Measurements from ENCODE around the gene RGS3. TPM values are rescaled to one million over a fixed set of nuclear protein-coding genes. Genes with fewer than 3 reads are reported as not detected.
A peak's percentile ranks its signal among the peaks of the same experiment; 100 is the strongest.

The RGS3 gene
- total and polyA plus RNA-seq, 2 experiments from 2014 or later: 44.5 to 48.6 TPM

GRCh38 chr9:113456235-113456634, 7.3 kb upstream of the RGS3 start:
- no peaks in the 10 kb centered on the region for H3K36me3 ChIP-seq (ENCODE audit: low read depth)
- peak; percentile 54 for DNase-seq
- H4K20me1 ChIP-seq (ENCODE audit: insufficient read depth): no peaks in the 10 kb centered on the region
- no peaks in the 10 kb centered on the region for H3K27me3 ChIP-seq (replicated peaks; ENCODE audit: insufficient read depth)
- 93 to 94% methylated on average over 2 of the region's 2 CpGs for WGBS, 2 experiments (ENCODE audit: low coverage in 1 of 2, low lambda C conversion rate in 2 of 2, missing lambda C conversion rate in 2 of 2)
- no peak overlapping the region for H3K9ac ChIP-seq
- TF ChIP-seq EZH2 (IDR thresholded peaks at IDR 0.05; ENCODE audit: insufficient read depth, poor library complexity, severe bottlenecking) (no peak), EZH2phosphoT487 (IDR thresholded peaks at IDR 0.05; ENCODE audit: insufficient read depth, low read depth) (no peak)
- no peaks in the 10 kb centered on the region for H3K79me2 ChIP-seq (ENCODE audit: insufficient read depth)
- H3K4me2 ChIP-seq (ENCODE audit: unreplicated experiment): peak overlapping the region; percentile 75
- peaks cover 32% of the 10 kb centered on the region for H3F3A ChIP-seq (ENCODE audit: insufficient read depth)
- in situ Hi-C loops (cut with MboI): no loop called here
- peaks cover 27% of the 10 kb centered on the region for H3K4me1 ChIP-seq (ENCODE audit: insufficient read depth)
- no peak overlapping the region for H2AFZ ChIP-seq
- no peaks in the 10 kb centered on the region for H3K9me2 ChIP-seq (ENCODE audit: insufficient read depth)
- no peak overlapping the region for H3K4me3 ChIP-seq
- no peaks in the 10 kb centered on the region for H3K9me3 ChIP-seq (ENCODE audit: low read depth)
- H3K27ac ChIP-seq: peak overlapping the region; percentile 83; the same call in 1 of the 2 replicates

- Histone ChIP-seq H4K20me1 (ENCODE audit: insufficient read depth) (no peaks in the 10 kb centered on the region), H3K9ac (no peak overlapping the region), H3K36me3 (ENCODE audit: low read depth) (no peaks in the 10 kb centered on the region), H3F3A (ENCODE audit: insufficient read depth) (peaks cover 13% of the 10 kb centered on the region), H3K79me2 (ENCODE audit: insufficient read depth) (no peaks in the 10 kb centered on the region), H2AFZ (no peak overlapping the region), H3K27me3 (replicated peaks; ENCODE audit: insufficient read depth) (no peaks in the 10 kb centered on the region), H3K9me3 (ENCODE audit: low read depth) (no peaks in the 10 kb centered on the region), H3K4me2 (ENCODE audit: unreplicated experiment) (no peak overlapping the region), H3K9me2 (ENCODE audit: insufficient read depth) (no peaks in the 10 kb centered on the region), H3K4me3 (no peak overlapping the region), H3K4me1 (ENCODE audit: insufficient read depth) (peaks cover 6% of the 10 kb centered on the region), H3K27ac (no peak overlapping the region)
- 73 to 80% methylated on average over 3 of the region's 3 CpGs for WGBS, 2 experiments (ENCODE audit: low coverage in 1 of 2, low lambda C conversion rate in 2 of 2, missing lambda C conversion rate in 2 of 2)
- TF ChIP-seq EZH2phosphoT487 (IDR thresholded peaks at IDR 0.05; ENCODE audit: insufficient read depth, low read depth): no peak
- TF ChIP-seq EZH2 (IDR thresholded peaks at IDR 0.05; ENCODE audit: insufficient read depth, poor library complexity, severe bottlenecking): no peak
- in situ Hi-C loops (cut with MboI): no loop called here
- DNase-seq: no peak
These were observed 2.2 kb upstream of the RGS3 start for GRCh38 chr9:113461285-113461684.

GRCh38 chr9:113461943-113462342, 1.6 kb upstream of the RGS3 start:
- in situ Hi-C loops (cut with MboI): no loop called here
- H2AFZ ChIP-seq: no peak overlapping the region
- TF ChIP-seq EZH2phosphoT487 (IDR thresholded peaks at IDR 0.05; ENCODE audit: insufficient read depth, low read depth) (no peak), EZH2 (IDR thresholded peaks at IDR 0.05; ENCODE audit: insufficient read depth, poor library complexity, severe bottlenecking) (no peak)

GRCh38 chr9:113462781-113463286, 693 bp upstream of the RGS3 start:
- no peaks in the 10 kb centered on the region for H4K20me1 ChIP-seq (ENCODE audit: insufficient read depth)
- in situ Hi-C loops (cut with MboI): no loop called here
- no peak for DNase-seq

More at GRCh38 chr9:113461943-113462342, 1.6 kb upstream of the RGS3 start:
- no peaks in the 10 kb centered on the region for H3K9me3 ChIP-seq (ENCODE audit: low read depth)
- H3K36me3 ChIP-seq (ENCODE audit: low read depth): no peaks in the 10 kb centered on the region
- no peak overlapping the region for H3K4me3 ChIP-seq
- H3K4me1 ChIP-seq (ENCODE audit: insufficient read depth): no peaks in the 10 kb centered on the region
- H3K9me2 ChIP-seq (ENCODE audit: insufficient read depth): no peaks in the 10 kb centered on the region
- no peak overlapping the region for H3K27ac ChIP-seq
- H3F3A ChIP-seq (ENCODE audit: insufficient read depth): peaks cover 7% of the 10 kb centered on the region
- H3K9ac ChIP-seq: no peak overlapping the region
- DNase-seq: no peak
- no peaks in the 10 kb centered on the region for H4K20me1 ChIP-seq (ENCODE audit: insufficient read depth)
- H3K27me3 ChIP-seq (replicated peaks; ENCODE audit: insufficient read depth): no peaks in the 10 kb centered on the region
- WGBS, 2 experiments (ENCODE audit: low coverage in 1 of 2, low lambda C conversion rate in 2 of 2, missing lambda C conversion rate in 2 of 2): 83 to 85% methylated on average over 4 of the region's 4 CpGs
- no peak overlapping the region for H3K4me2 ChIP-seq (ENCODE audit: unreplicated experiment)
- H3K79me2 ChIP-seq (ENCODE audit: insufficient read depth): no peaks in the 10 kb centered on the region

GRCh38 chr9:113464286-113464660, 746 bp downstream of the RGS3 start:
- no peaks in the 10 kb centered on the region for H3K9me2 ChIP-seq (ENCODE audit: insufficient read depth)
- H3K4me2 ChIP-seq (ENCODE audit: unreplicated experiment): no peak overlapping the region
- no peak for DNase-seq
- 94 to 95% methylated on average over 1 of the region's 1 CpG for WGBS, 2 experiments (ENCODE audit: low coverage in 1 of 2, low lambda C conversion rate in 2 of 2, missing lambda C conversion rate in 2 of 2)
- H3K27me3 ChIP-seq (replicated peaks; ENCODE audit: insufficient read depth): no peaks in the 10 kb centered on the region
- H3K4me3 ChIP-seq: no peak overlapping the region
- in situ Hi-C loops (cut with MboI): no loop called here
- no peaks in the 10 kb centered on the region for H3K4me1 ChIP-seq (ENCODE audit: insufficient read depth)
- no peaks in the 10 kb centered on the region for H3F3A ChIP-seq (ENCODE audit: insufficient read depth)
- H2AFZ ChIP-seq: no peak overlapping the region
- no peak for TF ChIP-seq EZH2phosphoT487 (IDR thresholded peaks at IDR 0.05; ENCODE audit: insufficient read depth, low read depth)
- no peak for TF ChIP-seq EZH2 (IDR thresholded peaks at IDR 0.05; ENCODE audit: insufficient read depth, poor library complexity, severe bottlenecking)
- H3K9me3 ChIP-seq (ENCODE audit: low read depth): no peaks in the 10 kb centered on the region
- H4K20me1 ChIP-seq (ENCODE audit: insufficient read depth): no peaks in the 10 kb centered on the region
- no peaks in the 10 kb centered on the region for H3K79me2 ChIP-seq (ENCODE audit: insufficient read depth)
- no peak overlapping the region for H3K27ac ChIP-seq
- H3K9ac ChIP-seq: no peak overlapping the region
- H3K36me3 ChIP-seq (ENCODE audit: low read depth): no peaks in the 10 kb centered on the region

More at GRCh38 chr9:113462781-113463286, 693 bp upstream of the RGS3 start:
- Histone ChIP-seq H3K4me3 (no peak overlapping the region), H3K9me2 (ENCODE audit: insufficient read depth) (no peaks in the 10 kb centered on the region), H3K9ac (no peak overlapping the region), H3K4me1 (ENCODE audit: insufficient read depth) (no peaks in the 10 kb centered on the region), H3K9me3 (ENCODE audit: low read depth) (no peaks in the 10 kb centered on the region), H2AFZ (no peak overlapping the region), H3F3A (ENCODE audit: insufficient read depth) (no peaks in the 10 kb centered on the region), H3K27ac (no peak overlapping the region), H3K36me3 (ENCODE audit: low read depth) (no peaks in the 10 kb centered on the region), H3K27me3 (replicated peaks; ENCODE audit: insufficient read depth) (no peaks in the 10 kb centered on the region), H3K4me2 (ENCODE audit: unreplicated experiment) (no peak overlapping the region), H3K79me2 (ENCODE audit: insufficient read depth) (no peaks in the 10 kb centered on the region)
- WGBS, 2 experiments (ENCODE audit: low coverage in 1 of 2, low lambda C conversion rate in 2 of 2, missing lambda C conversion rate in 2 of 2): 78 to 79% methylated on average over 11 of the region's 11 CpGs
- TF ChIP-seq EZH2 (IDR thresholded peaks at IDR 0.05; ENCODE audit: insufficient read depth, poor library complexity, severe bottlenecking): no peak
- TF ChIP-seq EZH2phosphoT487 (IDR thresholded peaks at IDR 0.05; ENCODE audit: insufficient read depth, low read depth): no peak

All from GM23248 (cell line).